K562 (cell line): Measurements from ENCODE around the gene SMC6. TPM values are rescaled to one million over a fixed set of nuclear protein-coding genes. Genes with fewer than 3 reads are reported as not detected.

Experiments
- ATAC-seq: fragments of 200-7000 bp; cut with Tn5 transposase; 3 replicates; pipeline ENCODE4 v1.9.1; 2020; ENCODE audit warnings: moderate library complexity
- BruUV-seq: library from RNA; stranded (reverse); fragments of 400-500 nt; replicated peaks from 2 replicates; lab custom pipeline; 2021; lab: Mats Ljungman, UMichigan
- CTCF ChIA-PET: fragments of 300-600 bp; formaldehyde crosslinking; extraction: SDS; loops from one replicate; lab custom pipeline; 2021; ENCODE audit warnings: low intra/inter-chr PET ratio; lab: Yijun Ruan, JAX
- POLR2A ChIA-PET: fragments of 300-600, 350-650 bp; sonication (Branson Sonifier 250); formaldehyde crosslinking; extraction: SDS; loops from one replicate; lab custom pipeline; 2021; ENCODE audit warnings: antibody characterized with exemption, inconsistent platforms; lab: Yijun Ruan, JAX
- DNase-seq, 4 experiments: peaks; one replicate each; pipeline versions ENCODE4 v3.0.0 to v3.0.0-alpha.2; 2011 to 2018; ENCODE audit warnings: low spot score in 3 of 4, mixed read lengths in 3 of 4; ENCODE audit errors: extremely low read depth in 1 of 4
- FAIRE-seq: peaks from 2 replicates; lab custom pipeline; 2011; peaks lifted over from hg19 to GRCh38; lab: Jason Lieb, UNC
- H2AFZ ChIP-seq: 2 replicates; pipeline ENCODE4 v1.6.0; 2011; ENCODE audit warnings: low read depth, low read length, control low read depth, inconsistent platforms
- H3K27ac ChIP-seq: fragments of 200-600 bp; 3 replicates; pipeline ENCODE4 v1.8.0; 2011; ENCODE audit warnings: low read depth, mild to moderate bottlenecking, control low read depth, inconsistent platforms, low read length, moderate library complexity, mixed read lengths; ENCODE audit errors: extremely low read depth
- H3K27me3 ChIP-seq, 2 experiments: fragments of 300-600 bp in 1 of 2; 2 replicates in 1 of 2; 3 replicates in 1 of 2; pipeline versions ENCODE4 v1.6.0 to v1.8.0; 2011; ENCODE audit warnings: inconsistent platforms in 2 of 2, low read length in 2 of 2, mild to moderate bottlenecking in 1 of 2, mixed read lengths in 1 of 2, moderate library complexity in 1 of 2; ENCODE audit not compliant: control insufficient read depth in 2 of 2, insufficient read depth in 2 of 2
- H3K36me3 ChIP-seq: fragments of 300-600 bp; 3 replicates; pipeline ENCODE4 v1.8.0; 2011; ENCODE audit warnings: mild to moderate bottlenecking, low read length, inconsistent platforms; ENCODE audit not compliant: control insufficient read depth, insufficient read depth
- H3K4me1 ChIP-seq, 2 experiments: fragments of 200-600 bp in 1 of 2; replicated peaks in 1 of 2; 2 replicates in 1 of 2; 3 replicates in 1 of 2; pipeline versions ENCODE4 v1.5.1 to v1.8.0; 2011; ENCODE audit warnings: inconsistent platforms in 2 of 2, low read length in 2 of 2, mild to moderate bottlenecking in 1 of 2, mixed read lengths in 1 of 2, moderate library complexity in 1 of 2; ENCODE audit not compliant: control insufficient read depth in 2 of 2, insufficient read depth in 2 of 2
- H3K4me2 ChIP-seq: 2 replicates; pipeline ENCODE4 v1.6.1; 2011; ENCODE audit warnings: low read length, control low read depth, inconsistent platforms, mixed read lengths; ENCODE audit not compliant: insufficient read depth
- H3K4me3 ChIP-seq: fragments of 200-600 bp; sonication (generic), shearing (Covaris generic); 2 replicates; pipeline ENCODE4 v1.5.1; 2016; ENCODE audit warnings: control low read depth, inconsistent platforms
- H3K79me2 ChIP-seq: fragments of 200-600 bp; 3 replicates; pipeline ENCODE4 v1.8.0; 2011; ENCODE audit warnings: low read length, inconsistent platforms; ENCODE audit not compliant: control insufficient read depth, insufficient read depth
- H3K9ac ChIP-seq, 2 experiments: 2 replicates each; pipeline versions ENCODE4 v1.6.0 to v1.6.1; 2011; ENCODE audit warnings: low read depth in 2 of 2, low read length in 2 of 2, control low read depth in 1 of 2, inconsistent platforms in 1 of 2, mild to moderate bottlenecking in 1 of 2, mixed read lengths in 1 of 2; ENCODE audit not compliant: insufficient read depth in 1 of 2
- H3K9me1 ChIP-seq: one replicate; pipeline ENCODE4 v1.6.0; 2011; ENCODE audit warnings: inconsistent platforms, mild to moderate bottlenecking, low read length, moderate library complexity; ENCODE audit not compliant: control insufficient read depth, insufficient read depth
- H3K9me3 ChIP-seq: replicated peaks from 2 replicates; pipeline ENCODE4 v1.5.1; 2011; ENCODE audit warnings: low read depth, low read length, inconsistent platforms; ENCODE audit not compliant: control insufficient read depth, insufficient read depth
- H4K20me1 ChIP-seq: replicated peaks from 2 replicates; pipeline ENCODE4 v1.6.1; 2011; ENCODE audit warnings: low read length, inconsistent platforms, mixed read lengths; ENCODE audit not compliant: control insufficient read depth, insufficient read depth
- CBX8 ChIP-seq: fragments of 200-600 bp; sonication (generic); IDR thresholded peaks from 2 replicates; pipeline ENCODE4 v1.6.1; 2012; ENCODE audit warnings: borderline replicate concordance, mixed run types, low read depth, mild to moderate bottlenecking, moderate library complexity, mixed read lengths, low read length, control low read depth, inconsistent platforms; ENCODE audit not compliant: poor library complexity, severe bottlenecking; ENCODE audit errors: extremely low read depth
- CREM ChIP-seq: IDR thresholded peaks from 2 replicates; pipeline ENCODE4 v1.6.1; 2014; ENCODE audit warnings: antibody characterized with exemption, low read depth
- ELK3 ChIP-seq: fragments of 450-650 bp; formaldehyde crosslinking; IDR thresholded peaks from 2 replicates; pipeline ENCODE4 v1.4.0; 2020; ENCODE audit warnings: mild to moderate bottlenecking
- KDM4B ChIP-seq, 2 experiments: fragments of 450-650 bp in 1 of 2; sonication (generic) in 1 of 2; IDR thresholded peaks; 2 replicates each; pipeline ENCODE4 v1.6.1; 2016 to 2017; ENCODE audit warnings: borderline replicate concordance in 2 of 2, antibody characterized with exemption in 1 of 2, low read depth in 1 of 2, mild to moderate bottlenecking in 1 of 2
- NR4A1 ChIP-seq, 2 experiments: fragments of 250-450 bp in 1 of 2; fragments of 450-650 bp in 1 of 2; sonication (Bioruptor Pico) in 1 of 2; IDR thresholded peaks; 2 replicates each; pipeline versions ENCODE4 v1.4.0 to v1.6.1; 2016 to 2020; ENCODE audit warnings: mild to moderate bottlenecking in 2 of 2, missing compliant biosample characterization in 1 of 2, missing genetic modification characterization in 1 of 2, moderate library complexity in 1 of 2
- SMARCB1 ChIP-seq: IDR thresholded peaks from 2 replicates; pipeline ENCODE4 v1.6.1; 2011; ENCODE audit warnings: improper control_type of control experiment, low read depth; ENCODE audit not compliant: insufficient read length
- TBP ChIP-seq: optimal IDR thresholded peaks from 2 replicates; pipeline ENCODE3; 2011; ENCODE audit warnings: low read depth, low read length, improper control_type of control experiment
- ZBTB1 ChIP-seq: sonication (generic); formaldehyde crosslinking; IDR thresholded peaks from 2 replicates; pipeline ENCODE4 v1.8.1; 2023; ENCODE audit warnings: missing genetic modification reagents, low read depth, mild to moderate bottlenecking, borderline replicate concordance
- ZKSCAN3 ChIP-seq: fragments of 250-450 bp; sonication (Bioruptor Pico); IDR thresholded peaks from 2 replicates; pipeline ENCODE4 v1.4.0; 2020
- ZNF146 ChIP-seq: IDR thresholded peaks from one replicate; pipeline ENCODE4 v1.6.1; 2018; ENCODE audit warnings: missing compliant biosample characterization; ENCODE audit not compliant: unreplicated experiment
- ZNF316 ChIP-seq: fragments of 450-650 bp; IDR thresholded peaks from 2 replicates; pipeline ENCODE4 v1.6.1; 2016
- ZNF551 ChIP-seq: fragments of 250-450 bp; sonication (Bioruptor Pico); IDR thresholded peaks from 2 replicates; pipeline ENCODE4 v1.5.0; 2021; ENCODE audit warnings: mild to moderate bottlenecking, moderate library complexity
- ZNF79 ChIP-seq: fragments of 250-450 bp; sonication (Bioruptor Pico); IDR thresholded peaks from 2 replicates; pipeline ENCODE4 v1.4.0; 2020; ENCODE audit warnings: low read depth, mild to moderate bottlenecking, moderate library complexity
- WGBS: fragments of 100-300 bp; shearing (Covaris generic); methylation state at CpG from one replicate; pipeline ENCODE4 v1.1.6; 2016; ENCODE audit warnings: low coverage, mixed read lengths; ENCODE audit not compliant: insufficient coverage; ENCODE audit errors: missing lambda C conversion rate; 5-methylcytosine and 5-hydroxymethylcytosine counted together
- in situ Hi-C: fragments of 300-500 bp; cut with MboI; formaldehyde crosslinking; loops from 4 replicates; pipeline ENCODE4 v1.15.0; 2018; ENCODE audit warnings: inconsistent platforms, mixed read lengths
- intact Hi-C: fragments of 100-400 bp; cut with micrococcal nuclease; formaldehyde crosslinking; loops from 2 replicates; pipeline ENCODE4 v1.14.2; 2022
- polyA plus RNA-seq, 8 experiments: library from polyadenylated mRNA; depleted of rRNA in 4 of 8; stranded (reverse) in 5 of 8; unstranded in 3 of 8; fragments of >200 nt; fragmentation: Nextera tagmentation in 2 of 8; fragmentation: Illumina TruSeq in 1 of 8; extraction: Ambion mirVana in 2 of 8; extraction: Trizol in 1 of 8; gene quantifications; 2 replicates each; pipeline versions ENCODE4 v1.2.1 to v1.2.3, GENCODE V29; 2011 to 2014; ENCODE audit warnings: inconsistent platforms in 1 of 8, missing spikeins in 1 of 8
- total RNA-seq, 7 experiments: library from RNA; depleted of rRNA in 6 of 7; stranded (reverse); fragments of >200 nt in 6 of 7; fragmentation: Illumina TruSeq in 2 of 7; extraction: Trizol in 2 of 7; gene quantifications; 2 replicates each; pipeline versions ENCODE4 v1.2.1 to v1.2.3, GENCODE V29; 2011 to 2021; ENCODE audit warnings: low replicate concordance in 1 of 7
- TF ChIP-seq, protein P1 (sequence below): fragments of 250-450 bp; sonication (Bioruptor Pico); IDR thresholded peaks from 2 replicates; pipeline ENCODE4 v1.5.0; 2021
- TF ChIP-seq, protein P2 (sequence below): fragments of 450-650 bp; IDR thresholded peaks from 2 replicates; pipeline ENCODE4 v1.6.1; 2016; ENCODE audit warnings: low read depth, mild to moderate bottlenecking, moderate library complexity
- TF ChIP-seq, protein P3 (sequence below): fragments of 450-650 bp; IDR thresholded peaks from 2 replicates; pipeline ENCODE4 v1.6.1; 2016; ENCODE audit warnings: borderline replicate concordance

SMC6 gene
- total and polyA plus RNA-seq, 9 of the 15 experiments (the other 6 are each of a cell fraction or from before 2014, with no cell fraction given) = 14.2 to 75.9 (median 47.7) TPM

DNA sequence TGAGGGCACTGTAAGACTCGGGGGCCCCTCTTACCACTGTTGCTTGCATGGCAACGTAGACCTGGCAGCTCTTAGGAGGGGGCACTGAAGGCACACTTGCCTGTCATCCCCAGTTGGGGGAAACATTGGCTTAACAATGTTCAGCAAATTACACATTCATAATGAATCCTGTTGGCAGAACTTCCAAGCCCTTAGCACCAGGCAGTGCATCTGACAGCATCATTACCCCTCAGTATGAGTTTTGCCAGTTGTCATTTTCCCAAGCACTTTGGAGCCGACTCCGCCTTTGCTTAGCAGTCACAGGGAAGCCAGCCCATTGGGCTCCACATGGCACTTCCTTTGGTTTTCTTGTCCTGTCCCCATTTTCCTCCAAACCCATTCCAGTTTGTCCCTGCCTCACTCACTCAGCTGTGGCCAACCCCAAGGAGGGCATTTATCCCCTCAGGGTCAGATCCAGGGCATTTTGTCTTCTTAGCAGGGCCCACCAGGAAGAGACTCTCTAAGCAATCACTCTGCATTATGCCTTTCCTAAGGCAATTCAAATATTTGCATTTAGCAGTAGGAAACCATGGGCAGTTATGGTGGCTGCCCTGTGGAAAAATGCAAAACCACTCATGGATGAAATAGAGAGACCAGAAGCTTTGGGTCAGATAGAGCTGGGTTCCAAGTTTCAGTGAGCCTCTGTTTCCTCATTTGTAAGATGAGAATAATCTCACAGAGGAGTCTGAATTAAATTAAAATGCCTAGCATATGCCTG is 139.3 kb downstream of the SMC6 start:
- H2AFZ ChIP-seq = no peak overlapping the region
- H3K36me3 ChIP-seq = no peaks in the 10 kb centered on the region
- ChIA-PET POLR2A (interaction anchor here (1.3 kb wide), 1 partner anchor 15 kb away, joined by 3 read pairs; no protein-coding TSS in a partner anchor), CTCF (no interaction called here)
- H3K4me2 ChIP-seq = no peak overlapping the region
- H3K9me3 ChIP-seq = no peaks in the 10 kb centered on the region
- H3K9ac ChIP-seq = no peak overlapping the region
- in situ Hi-C loops = no loop called here
- no peak overlapping the region for H3K4me3 ChIP-seq
- no peak for DNase-seq
- BruUV-seq = no TSS peak
- no peak for ATAC-seq
- no peak overlapping the region for H3K27ac ChIP-seq
- no peaks in the 10 kb centered on the region for H3K79me2 ChIP-seq
- WGBS = 0% methylated on average over 4 of the region's 4 CpGs
- H3K9me1 ChIP-seq = no peaks in the 10 kb centered on the region
- TF ChIP-seq CBX8 (no peak), TBP (no peak), NR4A1 (CRISPR knock-in tag; IDR thresholded peaks at IDR 0.05) (no peak), NR4A1 (tag; IDR thresholded peaks at IDR 0.05) (no peak), ZNF79 (CRISPR knock-in tag) (no peak), ZNF551 (CRISPR knock-in tag) (no peak), ZNF146 (CRISPR knock-in tag) (no peak), ZKSCAN3 (CRISPR knock-in tag) (no peak), ZNF316 (no peak), CREM (no peak), ELK3 (CRISPR knock-in tag) (no peak), SMARCB1 (no peak), ZBTB1 (CRISPR knock-in tag) (no peak), KDM4B (IDR thresholded peaks at IDR 0.05; ENCODE audit: borderline replicate concordance in 2 of 2, low read depth in 1 of 2) (no peak)
- TF ChIP-seq, protein P1, sequence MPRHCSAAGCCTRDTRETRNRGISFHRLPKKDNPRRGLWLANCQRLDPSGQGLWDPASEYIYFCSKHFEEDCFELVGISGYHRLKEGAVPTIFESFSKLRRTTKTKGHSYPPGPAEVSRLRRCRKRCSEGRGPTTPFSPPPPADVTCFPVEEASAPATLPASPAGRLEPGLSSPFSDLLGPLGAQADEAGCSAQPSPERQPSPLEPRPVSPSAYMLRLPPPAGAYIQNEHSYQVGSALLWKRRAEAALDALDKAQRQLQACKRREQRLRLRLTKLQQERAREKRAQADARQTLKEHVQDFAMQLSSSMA = no peak
- TF ChIP-seq, protein P2, sequence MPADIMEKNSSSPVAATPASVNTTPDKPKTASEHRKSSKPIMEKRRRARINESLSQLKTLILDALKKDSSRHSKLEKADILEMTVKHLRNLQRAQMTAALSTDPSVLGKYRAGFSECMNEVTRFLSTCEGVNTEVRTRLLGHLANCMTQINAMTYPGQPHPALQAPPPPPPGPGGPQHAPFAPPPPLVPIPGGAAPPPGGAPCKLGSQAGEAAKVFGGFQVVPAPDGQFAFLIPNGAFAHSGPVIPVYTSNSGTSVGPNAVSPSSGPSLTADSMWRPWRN = no peak
- TF ChIP-seq, protein P3, sequence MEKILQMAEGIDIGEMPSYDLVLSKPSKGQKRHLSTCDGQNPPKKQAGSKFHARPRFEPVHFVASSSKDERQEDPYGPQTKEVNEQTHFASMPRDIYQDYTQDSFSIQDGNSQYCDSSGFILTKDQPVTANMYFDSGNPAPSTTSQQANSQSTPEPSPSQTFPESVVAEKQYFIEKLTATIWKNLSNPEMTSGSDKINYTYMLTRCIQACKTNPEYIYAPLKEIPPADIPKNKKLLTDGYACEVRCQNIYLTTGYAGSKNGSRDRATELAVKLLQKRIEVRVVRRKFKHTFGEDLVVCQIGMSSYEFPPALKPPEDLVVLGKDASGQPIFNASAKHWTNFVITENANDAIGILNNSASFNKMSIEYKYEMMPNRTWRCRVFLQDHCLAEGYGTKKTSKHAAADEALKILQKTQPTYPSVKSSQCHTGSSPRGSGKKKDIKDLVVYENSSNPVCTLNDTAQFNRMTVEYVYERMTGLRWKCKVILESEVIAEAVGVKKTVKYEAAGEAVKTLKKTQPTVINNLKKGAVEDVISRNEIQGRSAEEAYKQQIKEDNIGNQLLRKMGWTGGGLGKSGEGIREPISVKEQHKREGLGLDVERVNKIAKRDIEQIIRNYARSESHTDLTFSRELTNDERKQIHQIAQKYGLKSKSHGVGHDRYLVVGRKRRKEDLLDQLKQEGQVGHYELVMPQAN = no peak
- H3K27me3 ChIP-seq = peaks cover 4 to 24% of the 10 kb centered on the region in 2 experiments; a peak in 3 of 5 replicates
- intact Hi-C loops = no loop called here
- FAIRE-seq = no peak
- H3K4me1 ChIP-seq = no peaks in the 10 kb centered on the region
- H4K20me1 ChIP-seq = no peaks in the 10 kb centered on the region
